ENCODE data around the gene LMX1A.

GRCh38 chr1:165169729-165170128 is 186.8 kb downstream of the LMX1A start:
- TF ChIP-seq, protein P1, sequence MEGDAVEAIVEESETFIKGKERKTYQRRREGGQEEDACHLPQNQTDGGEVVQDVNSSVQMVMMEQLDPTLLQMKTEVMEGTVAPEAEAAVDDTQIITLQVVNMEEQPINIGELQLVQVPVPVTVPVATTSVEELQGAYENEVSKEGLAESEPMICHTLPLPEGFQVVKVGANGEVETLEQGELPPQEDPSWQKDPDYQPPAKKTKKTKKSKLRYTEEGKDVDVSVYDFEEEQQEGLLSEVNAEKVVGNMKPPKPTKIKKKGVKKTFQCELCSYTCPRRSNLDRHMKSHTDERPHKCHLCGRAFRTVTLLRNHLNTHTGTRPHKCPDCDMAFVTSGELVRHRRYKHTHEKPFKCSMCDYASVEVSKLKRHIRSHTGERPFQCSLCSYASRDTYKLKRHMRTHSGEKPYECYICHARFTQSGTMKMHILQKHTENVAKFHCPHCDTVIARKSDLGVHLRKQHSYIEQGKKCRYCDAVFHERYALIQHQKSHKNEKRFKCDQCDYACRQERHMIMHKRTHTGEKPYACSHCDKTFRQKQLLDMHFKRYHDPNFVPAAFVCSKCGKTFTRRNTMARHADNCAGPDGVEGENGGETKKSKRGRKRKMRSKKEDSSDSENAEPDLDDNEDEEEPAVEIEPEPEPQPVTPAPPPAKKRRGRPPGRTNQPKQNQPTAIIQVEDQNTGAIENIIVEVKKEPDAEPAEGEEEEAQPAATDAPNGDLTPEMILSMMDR (IDR thresholded peaks at IDR 0.05): no peak
- TF ChIP-seq GABPB1 (CRISPR knock-in tag; IDR thresholded peaks at IDR 0.05) (no peak), NR2C2 (CRISPR knock-in tag; IDR thresholded peaks at IDR 0.05) (no peak), ZNF317 (CRISPR knock-in tag; IDR thresholded peaks at IDR 0.05; ENCODE audit: borderline replicate concordance, low read depth) (no peak)
- TF ChIP-seq, protein P2, sequence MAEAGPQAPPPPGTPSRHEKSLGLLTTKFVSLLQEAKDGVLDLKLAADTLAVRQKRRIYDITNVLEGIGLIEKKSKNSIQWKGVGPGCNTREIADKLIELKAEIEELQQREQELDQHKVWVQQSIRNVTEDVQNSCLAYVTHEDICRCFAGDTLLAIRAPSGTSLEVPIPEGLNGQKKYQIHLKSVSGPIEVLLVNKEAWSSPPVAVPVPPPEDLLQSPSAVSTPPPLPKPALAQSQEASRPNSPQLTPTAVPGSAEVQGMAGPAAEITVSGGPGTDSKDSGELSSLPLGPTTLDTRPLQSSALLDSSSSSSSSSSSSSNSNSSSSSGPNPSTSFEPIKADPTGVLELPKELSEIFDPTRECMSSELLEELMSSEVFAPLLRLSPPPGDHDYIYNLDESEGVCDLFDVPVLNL (CRISPR knock-in tag; IDR thresholded peaks at IDR 0.05; ENCODE audit: borderline replicate concordance, low read depth): no peak

Measured in WTC11 (cell line).